Measurements from ENCODE around the gene LTBP2.
A peak's percentile ranks its signal among the peaks of the same experiment; 100 is the strongest.

Gene LTBP2

GRCh38 chr14:74612350-74613021 lies 449 bp upstream of the LTBP2 start:
- DNase-seq (ENCODE audit: low read depth), result peak; percentile 70

- peak; percentile 44 for DNase-seq (ENCODE audit: low read depth)
These were observed 979 bp downstream of the LTBP2 start for GRCh38 chr14:74610866-74611649.

GRCh38 chr14:74610199-74610865 lies 1.7 kb downstream of the LTBP2 start:
- no peak for DNase-seq (ENCODE audit: low read depth)

- DNase-seq (ENCODE audit: low read depth), result no peak
These were observed 2.3 kb downstream of the LTBP2 start for GRCh38 chr14:74609721-74610120.

GRCh38 chr14:74608959-74609611 lies 3.0 kb downstream of the LTBP2 start:
- DNase-seq (ENCODE audit: low read depth), result peak; percentile 77

- DNase-seq (ENCODE audit: low read depth), result no peak
These were observed 5.3 kb downstream of the LTBP2 start for GRCh38 chr14:74606727-74607126.

GRCh38 chr14:74605531-74606223 lies 6.4 kb downstream of the LTBP2 start:
- peak; percentile 57 for DNase-seq (ENCODE audit: low read depth)

- DNase-seq (ENCODE audit: low read depth), result peak; percentile 94
These were observed 7.1 kb downstream of the LTBP2 start for GRCh38 chr14:74604911-74605310.

GRCh38 chr14:74604157-74604556 lies 7.9 kb downstream of the LTBP2 start:
- DNase-seq (ENCODE audit: low read depth), result no peak

- DNase-seq (ENCODE audit: low read depth), result no peak
These were observed 10.1 kb downstream of the LTBP2 start for GRCh38 chr14:74601982-74602381.

GRCh38 chr14:74599946-74600345 lies 12.1 kb downstream of the LTBP2 start:
- no peak for DNase-seq (ENCODE audit: low read depth)

GRCh38 chr14:74599321-74599761 lies 12.7 kb downstream of the LTBP2 start:
- DNase-seq (ENCODE audit: low read depth), result peak; percentile 76

- peak; percentile 71 for DNase-seq (ENCODE audit: low read depth)
These were observed 15.1 kb downstream of the LTBP2 start for GRCh38 chr14:74596741-74597450.

- peak; percentile 89 for DNase-seq (ENCODE audit: low read depth)
These were observed 16.9 kb downstream of the LTBP2 start for GRCh38 chr14:74595006-74595735.

- DNase-seq (ENCODE audit: low read depth), result no peak
These were observed 17.4 kb downstream of the LTBP2 start for GRCh38 chr14:74594606-74595005.

- no peak for DNase-seq (ENCODE audit: low read depth)
These were observed 18.0 kb downstream of the LTBP2 start for GRCh38 chr14:74594029-74594428.

GRCh38 chr14:74593241-74593953 lies 18.6 kb downstream of the LTBP2 start:
- peak; percentile 42 for DNase-seq (ENCODE audit: low read depth)

- no peak for DNase-seq (ENCODE audit: low read depth)
These were observed 19.4 kb downstream of the LTBP2 start for GRCh38 chr14:74592476-74593201.

GRCh38 chr14:74591899-74592298 lies 20.1 kb downstream of the LTBP2 start:
- DNase-seq (ENCODE audit: low read depth), result peak; percentile 75
